Smooth muscle cell of the umbilical artery (primary cell): Measurements from ENCODE around the gene ZNF662. TPM values are rescaled to one million over a fixed set of nuclear protein-coding genes. Genes with fewer than 3 reads are reported as not detected.

ENCODE experiments used
- total RNA-seq: library from RNA; depleted of rRNA; stranded (reverse); fragments of >200 nt; gene quantifications from 2 replicates; pipeline ENCODE4 v1.2.3, GENCODE V29; 2014

Gene ZNF662
- total RNA-seq = 1.1 and 1.2 TPM in 2 replicates

DNA sequence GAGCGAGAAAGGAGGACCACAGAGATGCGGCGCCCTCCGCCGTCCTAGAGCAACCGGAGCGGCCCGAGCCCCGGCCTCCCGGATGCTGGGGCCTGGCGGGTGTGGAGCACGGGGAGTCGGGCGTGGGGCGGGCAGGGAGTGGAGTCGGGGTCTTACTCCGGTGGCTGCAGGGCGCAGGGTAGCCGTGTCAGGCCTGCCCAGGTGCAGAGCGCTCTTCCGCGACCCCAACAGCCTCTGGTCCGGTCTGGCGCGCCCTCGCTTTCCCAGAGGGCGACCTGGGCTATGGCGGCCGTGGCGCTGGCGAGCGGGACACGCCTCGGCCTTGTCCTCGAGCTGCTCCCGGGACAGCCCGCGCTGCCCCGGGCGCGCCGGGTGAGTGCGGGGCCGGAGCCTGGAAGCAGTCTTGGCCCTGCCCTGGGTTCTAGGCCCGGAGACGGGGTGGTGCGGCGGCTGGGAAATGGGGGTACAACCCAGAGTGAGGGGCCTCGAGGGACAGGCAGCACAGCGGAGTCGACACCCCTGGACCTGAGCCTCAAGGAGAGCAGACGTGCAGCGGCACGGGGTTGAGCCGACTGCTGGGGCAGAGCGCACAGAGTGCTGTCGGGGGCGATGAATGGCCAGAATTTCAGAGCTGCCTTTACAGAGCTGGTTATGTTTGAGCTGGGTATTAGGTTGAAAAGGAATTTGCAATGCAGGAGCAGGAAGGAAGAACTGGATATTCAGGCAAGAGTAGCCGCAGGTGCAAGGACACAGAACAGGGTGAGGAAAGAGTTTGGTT is at the start of gene ZNF662:
TSS of gene ZNF662 (plus strand) at position 73 of the 778 bp plus-strand sequence. CDS start 1,973 bp downstream, outside the sequence.

DNA sequence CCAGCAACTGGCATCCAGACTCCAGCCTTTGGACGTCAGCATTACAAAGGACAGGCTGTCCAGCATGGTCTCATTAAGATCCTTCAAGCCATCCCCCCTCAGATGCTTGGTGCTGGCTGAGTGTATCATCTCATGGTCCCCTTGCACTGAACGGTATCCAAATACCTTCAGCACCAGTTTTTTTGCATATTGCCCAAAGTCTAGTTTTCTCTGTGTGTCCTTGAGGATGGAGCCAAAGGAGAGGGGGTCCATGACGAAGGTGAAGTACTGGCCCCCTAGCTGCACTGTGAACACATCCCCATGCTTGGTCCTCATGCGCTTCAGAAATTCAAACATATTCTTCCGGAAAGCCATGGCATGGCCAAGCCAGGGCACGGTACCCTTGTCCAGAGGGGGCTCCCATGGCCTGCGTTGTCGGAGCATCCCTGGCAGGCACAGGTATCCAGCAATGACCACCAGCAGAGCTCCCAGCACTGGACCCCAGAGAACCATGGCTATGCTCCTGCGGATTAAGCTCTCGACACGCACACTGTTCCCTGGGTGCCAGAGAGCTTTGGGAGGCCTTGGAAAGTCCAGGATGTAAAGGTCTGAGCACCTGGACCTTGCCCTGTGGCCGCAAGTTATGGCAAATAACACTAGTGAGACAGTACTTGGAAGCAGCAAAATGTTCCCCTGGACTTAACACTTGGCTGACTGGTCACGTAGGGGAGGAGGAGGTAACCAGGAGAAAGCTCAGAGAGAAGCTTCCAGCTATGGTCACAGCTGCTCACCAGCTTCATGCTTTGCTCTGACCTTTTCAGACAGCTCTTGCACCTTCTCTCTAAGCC is 30.4 kb upstream of the ZNF662 start, which contains the start of gene CYP8B1:
TSS of gene CYP8B1 (minus strand) at position 555 of the 827 bp plus-strand sequence. CDS start at position 492, 63 bp downstream.

Other genes starting within 250 kb of the ZNF662 start
- not detected in 2 replicates for gene KLHL40, start 220.6 kb upstream of the ZNF662 start, total RNA-seq
- not detected in 2 replicates for gene HHATL, start 203.3 kb upstream of the ZNF662 start, total RNA-seq
- gene CCDC13, start 132.9 kb upstream of the ZNF662 start, total RNA-seq = 0.14 and 0.59 TPM in 2 replicates
- gene HIGD1A, start 101.7 kb upstream of the ZNF662 start, total RNA-seq = 178 and 185 TPM in 2 replicates
- not detected in 2 replicates for gene ACKR2, start 96.7 kb upstream of the ZNF662 start, total RNA-seq
- gene CYP8B1, start 30.3 kb upstream of the ZNF662 start, total RNA-seq = not detected in 2 replicates
- gene GASK1A, start 73.2 kb downstream of the ZNF662 start, total RNA-seq = 1.5 and 1.8 TPM in 2 replicates
- gene POMGNT2, start 199.9 kb downstream of the ZNF662 start, total RNA-seq = 12.2 and 18.1 TPM in 2 replicates